ENCODE data around the gene CIAO1.

DNA sequence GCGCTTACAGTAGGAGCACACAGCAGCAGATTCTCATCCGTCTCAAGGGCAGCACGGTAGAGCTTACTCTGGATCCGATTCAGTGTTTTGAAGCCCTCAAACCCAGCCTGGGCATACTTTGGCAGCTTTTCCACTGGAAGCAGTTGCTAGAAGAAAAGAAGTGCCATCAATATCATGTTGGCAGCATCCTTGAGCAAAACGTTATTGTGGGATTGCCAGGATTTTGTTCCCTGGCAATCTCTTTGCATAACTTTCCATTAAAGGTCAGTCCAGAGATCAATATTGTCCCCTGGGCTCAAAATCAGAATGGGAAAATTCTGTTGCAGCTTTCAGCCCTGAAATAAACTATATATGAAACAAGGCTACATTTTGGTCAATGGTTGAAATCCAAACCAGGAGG lies 30.9 kb downstream of the CIAO1 start:
- TF ChIP-seq, protein P1, sequence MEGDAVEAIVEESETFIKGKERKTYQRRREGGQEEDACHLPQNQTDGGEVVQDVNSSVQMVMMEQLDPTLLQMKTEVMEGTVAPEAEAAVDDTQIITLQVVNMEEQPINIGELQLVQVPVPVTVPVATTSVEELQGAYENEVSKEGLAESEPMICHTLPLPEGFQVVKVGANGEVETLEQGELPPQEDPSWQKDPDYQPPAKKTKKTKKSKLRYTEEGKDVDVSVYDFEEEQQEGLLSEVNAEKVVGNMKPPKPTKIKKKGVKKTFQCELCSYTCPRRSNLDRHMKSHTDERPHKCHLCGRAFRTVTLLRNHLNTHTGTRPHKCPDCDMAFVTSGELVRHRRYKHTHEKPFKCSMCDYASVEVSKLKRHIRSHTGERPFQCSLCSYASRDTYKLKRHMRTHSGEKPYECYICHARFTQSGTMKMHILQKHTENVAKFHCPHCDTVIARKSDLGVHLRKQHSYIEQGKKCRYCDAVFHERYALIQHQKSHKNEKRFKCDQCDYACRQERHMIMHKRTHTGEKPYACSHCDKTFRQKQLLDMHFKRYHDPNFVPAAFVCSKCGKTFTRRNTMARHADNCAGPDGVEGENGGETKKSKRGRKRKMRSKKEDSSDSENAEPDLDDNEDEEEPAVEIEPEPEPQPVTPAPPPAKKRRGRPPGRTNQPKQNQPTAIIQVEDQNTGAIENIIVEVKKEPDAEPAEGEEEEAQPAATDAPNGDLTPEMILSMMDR (IDR thresholded peaks at IDR 0.05; ENCODE audit: poor library complexity), result no peak
- TF ChIP-seq EZH2 (IDR thresholded peaks at IDR 0.05; ENCODE audit: borderline replicate concordance) (no peak), EZH2phosphoT487 (IDR thresholded peaks at IDR 0.05; ENCODE audit: low read depth, severe bottlenecking, unreplicated experiment) (no peak)
